GM19023 (cell line): ENCODE data around the gene DCTN2.

Experiments used
- ATAC-seq: cut with Tn5 transposase; IDR thresholded peaks from one replicate; pipeline ENCODE4 v1.9.1; 2021; ENCODE audit warnings: mild to moderate bottlenecking, moderate library complexity; ENCODE audit not compliant: unreplicated experiment

Gene DCTN2

GRCh38 chr12:57550641-57551549, 3.9 kb upstream of the DCTN2 start:
- ATAC-seq = no peak

- ATAC-seq = no peak
These were observed 3.1 kb upstream of the DCTN2 start, which contains the start of gene KIF5A for GRCh38 chr12:57549909-57550640. TSS of gene KIF5A (plus strand) at chr12:57550044. CDS start at chr12:57550272, 228 bp downstream.

- no peak for ATAC-seq
These were observed 2.4 kb upstream of the DCTN2 start for GRCh38 chr12:57549203-57549908.

- no peak for ATAC-seq
These were observed 1.5 kb upstream of the DCTN2 start for GRCh38 chr12:57548488-57548887.

- ATAC-seq = no peak
These were observed 972 bp upstream of the DCTN2 start for GRCh38 chr12:57548013-57548315.

- no peak for ATAC-seq
These were observed 458 bp upstream of the DCTN2 start for GRCh38 chr12:57547288-57548012.

- no peak for ATAC-seq
These were observed 1.1 kb downstream of the DCTN2 start for GRCh38 chr12:57545809-57546437.

- ATAC-seq = no peak
These were observed 3.4 kb downstream of the DCTN2 start for GRCh38 chr12:57543581-57543980.

GRCh38 chr12:57541717-57542116, 5.3 kb downstream of the DCTN2 start:
- no peak for ATAC-seq

GRCh38 chr12:57541001-57541400, 6.0 kb downstream of the DCTN2 start:
- no peak for ATAC-seq

GRCh38 chr12:57539134-57539768, 7.7 kb downstream of the DCTN2 start:
- ATAC-seq = no peak

GRCh38 chr12:57536597-57536942, 10.4 kb downstream of the DCTN2 start:
- no peak for ATAC-seq

- no peak for ATAC-seq
These were observed 11.0 kb downstream of the DCTN2 start for GRCh38 chr12:57535764-57536596.

- ATAC-seq = no peak
These were observed 11.9 kb downstream of the DCTN2 start for GRCh38 chr12:57534991-57535543.

GRCh38 chr12:57534250-57534649, 12.7 kb downstream of the DCTN2 start:
- no peak for ATAC-seq

GRCh38 chr12:57533108-57533507, 13.9 kb downstream of the DCTN2 start:
- no peak for ATAC-seq

GRCh38 chr12:57531836-57532235, 15.2 kb downstream of the DCTN2 start:
- ATAC-seq = no peak

- ATAC-seq = no peak
These were observed 16.4 kb downstream of the DCTN2 start for GRCh38 chr12:57530396-57531142.
